ENCODE results near the gene LRRC38. TPM values are rescaled to one million over a fixed set of nuclear protein-coding genes. Genes with fewer than 3 reads are reported as not detected.

The LRRC38 gene
- total RNA-seq, 1 experiment from 2014 or later, result 2.6 TPM

DNA sequence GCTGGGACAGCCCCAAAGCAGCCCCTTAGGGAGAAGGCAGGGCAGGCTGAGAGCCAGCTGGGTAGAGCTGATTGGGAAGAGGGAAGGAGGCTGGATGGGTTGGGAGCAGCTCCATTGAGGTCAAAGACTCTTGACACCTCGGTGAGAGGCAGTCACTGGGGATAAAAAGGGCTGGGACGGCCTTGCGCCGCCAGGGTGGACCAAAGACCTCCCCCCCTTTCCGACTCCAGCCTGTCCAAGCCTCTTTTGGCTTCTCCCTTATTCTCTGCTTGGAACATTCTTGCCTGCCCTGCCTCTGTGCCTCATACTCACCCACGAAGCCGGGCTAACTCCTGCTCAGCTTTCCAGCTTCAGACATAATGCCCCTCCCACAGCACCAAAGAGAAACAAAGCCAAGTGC, 51.1 kb downstream of the LRRC38 start:
- Histone ChIP-seq H3K9me2 (replicated peaks; ENCODE audit: low read length) (no peaks in the 10 kb centered on the region), H3K9ac (ENCODE audit: low read length) (no peak overlapping the region), H3K36me3 (ENCODE audit: low read depth, low read length) (no peaks in the 10 kb centered on the region), H3K27me3 (ENCODE audit: low read length) (peaks cover 64% of the 10 kb centered on the region), H2AFZ (ENCODE audit: low read length) (no peak overlapping the region), H3K4me2 (ENCODE audit: low read length) (no peak overlapping the region), H3K79me2 (ENCODE audit: low read length) (no peaks in the 10 kb centered on the region), H3K9me3 (ENCODE audit: low read length) (no peaks in the 10 kb centered on the region), H3F3A (ENCODE audit: low read length, unreplicated experiment) (no peaks in the 10 kb centered on the region), H3K4me3 (ENCODE audit: low read length) (no peak overlapping the region), H4K20me1 (ENCODE audit: low read length) (no peaks in the 10 kb centered on the region), H3K4me1 (ENCODE audit: insufficient read depth, low read length) (no peaks in the 10 kb centered on the region), H3K27ac (ENCODE audit: low read length) (no peak overlapping the region)
- ChIA-PET CTCF (no interaction called here), POLR2A (ENCODE audit: unreplicated experiment) (no interaction called here)
- DNase-seq, result no peak
- BruUV-seq (replicated peaks), result no TSS peak
- TF ChIP-seq EZH2phosphoT487 (IDR thresholded peaks at IDR 0.05; ENCODE audit: borderline replicate concordance, low read length), result no peak
- no peak for TF ChIP-seq EZH2 (IDR thresholded peaks at IDR 0.05; ENCODE audit: low read length, unreplicated experiment)
- TF ChIP-seq, protein P1, sequence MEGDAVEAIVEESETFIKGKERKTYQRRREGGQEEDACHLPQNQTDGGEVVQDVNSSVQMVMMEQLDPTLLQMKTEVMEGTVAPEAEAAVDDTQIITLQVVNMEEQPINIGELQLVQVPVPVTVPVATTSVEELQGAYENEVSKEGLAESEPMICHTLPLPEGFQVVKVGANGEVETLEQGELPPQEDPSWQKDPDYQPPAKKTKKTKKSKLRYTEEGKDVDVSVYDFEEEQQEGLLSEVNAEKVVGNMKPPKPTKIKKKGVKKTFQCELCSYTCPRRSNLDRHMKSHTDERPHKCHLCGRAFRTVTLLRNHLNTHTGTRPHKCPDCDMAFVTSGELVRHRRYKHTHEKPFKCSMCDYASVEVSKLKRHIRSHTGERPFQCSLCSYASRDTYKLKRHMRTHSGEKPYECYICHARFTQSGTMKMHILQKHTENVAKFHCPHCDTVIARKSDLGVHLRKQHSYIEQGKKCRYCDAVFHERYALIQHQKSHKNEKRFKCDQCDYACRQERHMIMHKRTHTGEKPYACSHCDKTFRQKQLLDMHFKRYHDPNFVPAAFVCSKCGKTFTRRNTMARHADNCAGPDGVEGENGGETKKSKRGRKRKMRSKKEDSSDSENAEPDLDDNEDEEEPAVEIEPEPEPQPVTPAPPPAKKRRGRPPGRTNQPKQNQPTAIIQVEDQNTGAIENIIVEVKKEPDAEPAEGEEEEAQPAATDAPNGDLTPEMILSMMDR (conservative IDR thresholded peaks at IDR 0.05; ENCODE audit: low read depth, low read length), result no peak
- no peak for ATAC-seq
- intact Hi-C loops (cut with micrococcal nuclease), result no loop called here

DNA sequence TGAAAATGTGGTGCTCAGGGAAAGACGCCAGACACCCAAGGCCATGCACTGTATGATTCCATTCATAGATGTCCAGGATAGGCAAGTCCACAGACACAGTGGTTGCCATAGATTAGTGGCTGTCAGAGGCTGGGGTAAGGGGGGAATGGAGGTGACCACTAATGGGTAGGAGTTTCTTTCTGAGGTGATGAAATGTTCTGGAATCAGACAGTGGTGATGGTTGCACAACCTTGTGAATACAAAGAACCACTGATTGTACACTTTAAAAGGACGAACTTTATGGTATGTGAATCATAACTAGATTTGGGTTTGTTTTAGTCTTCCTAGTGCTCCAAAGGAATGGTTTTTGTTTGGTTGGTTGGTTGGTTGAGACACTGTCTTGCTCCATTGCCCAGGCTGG, 51.8 kb downstream of the LRRC38 start:
- H3K9ac ChIP-seq (ENCODE audit: low read length), result no peak overlapping the region
- TF ChIP-seq, protein P1 (conservative IDR thresholded peaks at IDR 0.05; ENCODE audit: low read depth, low read length), result no peak
- TF ChIP-seq EZH2phosphoT487 (IDR thresholded peaks at IDR 0.05; ENCODE audit: borderline replicate concordance, low read length), result no peak
- no peak for TF ChIP-seq EZH2 (IDR thresholded peaks at IDR 0.05; ENCODE audit: low read length, unreplicated experiment)
- no peaks in the 10 kb centered on the region for H3F3A ChIP-seq (ENCODE audit: low read length, unreplicated experiment)
- DNase-seq (peak; percentile 6), ATAC-seq (no peak)
- H3K4me3 ChIP-seq (ENCODE audit: low read length), result no peak overlapping the region
- no TSS peak for BruUV-seq (replicated peaks)
- no peaks in the 10 kb centered on the region for H3K9me2 ChIP-seq (replicated peaks; ENCODE audit: low read length)
- no peaks in the 10 kb centered on the region for H4K20me1 ChIP-seq (ENCODE audit: low read length)
- no peaks in the 10 kb centered on the region for H3K36me3 ChIP-seq (ENCODE audit: low read depth, low read length)
- no peaks in the 10 kb centered on the region for H3K9me3 ChIP-seq (ENCODE audit: low read length)
- peaks cover 69% of the 10 kb centered on the region for H3K27me3 ChIP-seq (ENCODE audit: low read length)
- POLR2A ChIA-PET (ENCODE audit: unreplicated experiment), result no interaction called here
- no peaks in the 10 kb centered on the region for H3K4me1 ChIP-seq (ENCODE audit: insufficient read depth, low read length)
- CTCF ChIA-PET, result no interaction called here
- H3K27ac ChIP-seq (ENCODE audit: low read length), result no peak overlapping the region
- no peak overlapping the region for H3K4me2 ChIP-seq (ENCODE audit: low read length)
- intact Hi-C loops (cut with micrococcal nuclease), result no loop called here
- no peaks in the 10 kb centered on the region for H3K79me2 ChIP-seq (ENCODE audit: low read length)
- H2AFZ ChIP-seq (ENCODE audit: low read length), result no peak overlapping the region

DNA sequence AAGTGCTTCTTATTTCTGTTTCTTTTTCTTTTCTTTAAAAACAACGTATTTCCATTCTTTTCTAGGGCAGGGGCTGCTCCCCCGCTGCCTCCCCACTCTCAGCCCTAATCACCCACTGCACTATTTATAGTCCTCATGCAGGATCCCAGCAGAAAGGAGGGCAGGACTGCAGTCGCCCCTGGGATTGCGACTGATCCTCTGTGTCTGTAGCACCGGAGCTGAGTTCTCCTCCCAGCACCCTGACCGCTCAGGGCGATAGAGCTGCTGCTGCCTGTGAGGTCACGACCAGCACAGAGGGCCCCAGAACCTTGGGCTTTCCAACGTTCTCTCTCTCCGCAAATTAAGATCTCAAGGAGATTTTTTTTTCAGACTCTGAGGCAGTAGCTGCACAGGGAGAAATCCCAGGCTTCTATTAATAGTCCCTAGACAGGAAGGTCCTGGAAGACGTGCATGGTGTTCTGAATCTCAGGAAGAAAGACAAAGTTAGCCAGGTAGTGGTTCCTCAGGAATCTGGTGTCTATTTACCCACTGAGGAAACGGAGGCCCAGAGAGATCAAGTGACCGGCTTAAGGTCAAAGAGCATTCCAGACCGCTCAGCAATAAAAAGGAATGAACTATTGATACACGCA, 56.8 kb downstream of the LRRC38 start:
- Histone ChIP-seq H3K9ac (ENCODE audit: low read length) (no peak overlapping the region), H3K36me3 (ENCODE audit: low read depth, low read length) (no peaks in the 10 kb centered on the region), H3F3A (ENCODE audit: low read length, unreplicated experiment) (no peaks in the 10 kb centered on the region), H3K27ac (ENCODE audit: low read length) (no peak overlapping the region), H3K4me1 (ENCODE audit: insufficient read depth, low read length) (no peaks in the 10 kb centered on the region), H4K20me1 (ENCODE audit: low read length) (no peaks in the 10 kb centered on the region), H3K9me3 (ENCODE audit: low read length) (no peaks in the 10 kb centered on the region), H2AFZ (ENCODE audit: low read length) (no peak overlapping the region), H3K4me2 (ENCODE audit: low read length) (no peak overlapping the region), H3K9me2 (replicated peaks; ENCODE audit: low read length) (no peaks in the 10 kb centered on the region), H3K4me3 (ENCODE audit: low read length) (no peak overlapping the region), H3K27me3 (ENCODE audit: low read length) (peaks cover 53% of the 10 kb centered on the region), H3K79me2 (ENCODE audit: low read length) (no peaks in the 10 kb centered on the region)
- DNase-seq (no peak), ATAC-seq (no peak)
- POLR2A ChIA-PET (ENCODE audit: unreplicated experiment), result no interaction called here
- no TSS peak for BruUV-seq (replicated peaks)
- TF ChIP-seq, protein P1 (conservative IDR thresholded peaks at IDR 0.05; ENCODE audit: low read depth, low read length), result no peak
- TF ChIP-seq EZH2phosphoT487 (IDR thresholded peaks at IDR 0.05; ENCODE audit: borderline replicate concordance, low read length), result no peak
- no peak for TF ChIP-seq EZH2 (IDR thresholded peaks at IDR 0.05; ENCODE audit: low read length, unreplicated experiment)
- intact Hi-C loops (cut with micrococcal nuclease), result no loop called here
- CTCF ChIA-PET, result no interaction called here
